ENCODE measurements around the gene PDGFRB. TPM values are rescaled to one million over a fixed set of nuclear protein-coding genes. Genes with fewer than 3 reads are reported as not detected.

The PDGFRB gene
- total RNA-seq, 1 donor from 2014 or later, result 341 TPM

GRCh38 chr5:150186137-150186536 is 30.5 kb upstream of the PDGFRB start:
- Histone ChIP-seq H3K4me3 (no peak overlapping the region), H3K27me3 (no peaks in the 10 kb centered on the region), H3K4me1 (peaks cover 2 to 12% of the 10 kb centered on the region in 2 donors), H3K27ac (no peak overlapping the region), H3K9me3 (no peaks in the 10 kb centered on the region), H3K36me3 (no peaks in the 10 kb centered on the region)
- intact Hi-C loops (cut with DNase I), result no loop called here
- TF ChIP-seq, protein P1, sequence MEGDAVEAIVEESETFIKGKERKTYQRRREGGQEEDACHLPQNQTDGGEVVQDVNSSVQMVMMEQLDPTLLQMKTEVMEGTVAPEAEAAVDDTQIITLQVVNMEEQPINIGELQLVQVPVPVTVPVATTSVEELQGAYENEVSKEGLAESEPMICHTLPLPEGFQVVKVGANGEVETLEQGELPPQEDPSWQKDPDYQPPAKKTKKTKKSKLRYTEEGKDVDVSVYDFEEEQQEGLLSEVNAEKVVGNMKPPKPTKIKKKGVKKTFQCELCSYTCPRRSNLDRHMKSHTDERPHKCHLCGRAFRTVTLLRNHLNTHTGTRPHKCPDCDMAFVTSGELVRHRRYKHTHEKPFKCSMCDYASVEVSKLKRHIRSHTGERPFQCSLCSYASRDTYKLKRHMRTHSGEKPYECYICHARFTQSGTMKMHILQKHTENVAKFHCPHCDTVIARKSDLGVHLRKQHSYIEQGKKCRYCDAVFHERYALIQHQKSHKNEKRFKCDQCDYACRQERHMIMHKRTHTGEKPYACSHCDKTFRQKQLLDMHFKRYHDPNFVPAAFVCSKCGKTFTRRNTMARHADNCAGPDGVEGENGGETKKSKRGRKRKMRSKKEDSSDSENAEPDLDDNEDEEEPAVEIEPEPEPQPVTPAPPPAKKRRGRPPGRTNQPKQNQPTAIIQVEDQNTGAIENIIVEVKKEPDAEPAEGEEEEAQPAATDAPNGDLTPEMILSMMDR (IDR thresholded peaks at IDR 0.05), result no peak
- DNase-seq (ENCODE audit: low spot score in 2 of 2), result no peak

DNA sequence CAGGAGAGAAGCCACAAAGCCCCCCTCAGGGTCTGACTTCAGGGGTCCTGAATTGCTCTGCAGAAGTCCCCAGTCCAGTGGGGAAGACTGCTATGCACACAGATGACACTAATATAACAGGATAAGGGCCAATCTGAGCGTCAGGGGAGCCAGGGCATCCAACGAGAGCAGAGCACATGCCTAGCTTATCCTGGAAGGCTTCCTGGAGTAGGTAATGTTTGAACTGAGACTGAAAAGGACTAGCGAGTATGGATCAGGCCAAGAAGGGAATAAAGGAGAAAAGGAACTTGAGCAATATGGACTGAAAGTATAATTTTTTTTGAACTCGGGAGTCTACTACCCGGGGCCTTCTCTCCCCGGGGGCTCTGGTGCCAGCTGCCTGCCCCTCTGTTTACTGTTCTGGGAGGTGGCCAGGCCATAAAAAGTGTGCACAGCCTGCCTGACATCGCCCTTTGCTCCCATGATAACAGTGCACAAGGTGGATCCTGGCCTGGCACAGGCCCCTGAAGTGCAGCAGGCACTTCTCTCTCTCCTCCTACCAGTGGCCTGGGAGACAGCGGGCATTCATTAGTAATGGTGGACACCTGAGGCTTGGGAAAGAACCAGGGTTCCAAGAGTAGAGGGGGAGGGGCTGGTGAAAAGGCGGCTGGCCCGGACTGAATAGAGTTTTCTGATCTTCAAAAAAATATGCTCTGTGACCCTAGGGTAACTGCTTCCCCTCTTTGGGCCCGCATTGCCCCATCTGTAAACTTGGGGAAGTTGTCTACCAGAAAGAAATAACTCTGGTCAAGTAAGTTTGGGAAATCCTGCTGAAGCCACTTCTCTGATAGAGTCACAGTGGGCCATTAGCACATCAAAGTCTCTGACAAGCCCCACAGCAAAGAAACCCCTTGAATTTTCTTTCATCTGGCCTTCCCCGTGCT is 29.6 kb upstream of the PDGFRB start:
- no peaks in the 10 kb centered on the region for H3K27me3 ChIP-seq
- TF ChIP-seq, protein P1 (IDR thresholded peaks at IDR 0.05), result no peak
- H3K9me3 ChIP-seq, result no peaks in the 10 kb centered on the region
- peaks cover 5 to 20% of the 10 kb centered on the region in 2 donors for H3K4me1 ChIP-seq
- intact Hi-C loops (cut with DNase I), result no loop called here
- no peaks in the 10 kb centered on the region for H3K36me3 ChIP-seq
- H3K27ac ChIP-seq, result no peak overlapping the region
- no peak for DNase-seq (ENCODE audit: low spot score in 2 of 2)
- H3K4me3 ChIP-seq, result no peak overlapping the region

DNA sequence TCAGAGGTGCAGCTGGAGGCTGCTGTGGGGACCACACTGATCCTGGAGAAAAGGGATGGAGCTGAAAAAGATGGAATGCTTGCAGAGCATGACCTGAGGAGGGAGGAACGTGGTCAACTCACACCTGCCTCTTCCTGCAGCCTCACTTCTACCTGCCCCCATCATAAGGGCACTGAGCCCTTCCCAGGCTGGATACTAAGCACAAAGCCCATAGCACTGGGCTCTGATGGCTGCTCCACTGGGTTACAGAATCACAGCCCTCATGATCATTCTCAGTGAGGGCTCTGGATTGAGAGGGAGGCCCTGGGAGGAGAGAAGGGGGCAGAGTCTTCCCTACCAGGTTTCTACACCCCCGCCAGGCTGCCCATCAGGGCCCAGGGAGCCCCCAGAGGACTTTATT is 28.4 kb upstream of the PDGFRB start:
- Histone ChIP-seq H3K27me3 (no peaks in the 10 kb centered on the region), H3K4me1 (peaks cover 12 to 26% of the 10 kb centered on the region in 2 donors), H3K4me3 (no peak overlapping the region), H3K9me3 (no peaks in the 10 kb centered on the region), H3K36me3 (no peaks in the 10 kb centered on the region), H3K27ac (no peak overlapping the region)
- intact Hi-C loops (cut with DNase I), result no loop called here
- no peak for DNase-seq (ENCODE audit: low spot score in 2 of 2)
- TF ChIP-seq, protein P1 (IDR thresholded peaks at IDR 0.05), result no peak

DNA sequence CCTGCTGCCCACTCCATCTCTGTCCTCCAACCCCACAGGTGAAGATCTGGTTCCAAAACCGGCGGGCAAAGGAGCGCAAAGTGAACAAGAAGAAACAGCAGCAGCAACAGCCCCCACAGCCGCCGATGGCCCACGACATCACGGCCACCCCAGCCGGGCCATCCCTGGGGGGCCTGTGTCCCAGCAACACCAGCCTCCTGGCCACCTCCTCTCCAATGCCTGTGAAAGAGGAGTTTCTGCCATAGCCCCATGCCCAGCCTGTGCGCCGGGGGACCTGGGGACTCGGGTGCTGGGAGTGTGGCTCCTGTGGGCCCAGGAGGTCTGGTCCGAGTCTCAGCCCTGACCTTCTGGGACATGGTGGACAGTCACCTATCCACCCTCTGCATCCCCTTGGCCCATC is 27.8 kb upstream of the PDGFRB start:
- H3K9me3 ChIP-seq, result no peaks in the 10 kb centered on the region
- H3K36me3 ChIP-seq, result no peaks in the 10 kb centered on the region
- DNase-seq (ENCODE audit: low spot score in 2 of 2), result no peak
- H3K4me3 ChIP-seq, result no peak overlapping the region
- H3K27me3 ChIP-seq, result no peaks in the 10 kb centered on the region
- intact Hi-C loops (cut with DNase I), result no loop called here
- TF ChIP-seq, protein P1 (IDR thresholded peaks at IDR 0.05), result no peak
- no peak overlapping the region for H3K27ac ChIP-seq
- peaks cover 12 to 26% of the 10 kb centered on the region in 2 donors for H3K4me1 ChIP-seq

DNA sequence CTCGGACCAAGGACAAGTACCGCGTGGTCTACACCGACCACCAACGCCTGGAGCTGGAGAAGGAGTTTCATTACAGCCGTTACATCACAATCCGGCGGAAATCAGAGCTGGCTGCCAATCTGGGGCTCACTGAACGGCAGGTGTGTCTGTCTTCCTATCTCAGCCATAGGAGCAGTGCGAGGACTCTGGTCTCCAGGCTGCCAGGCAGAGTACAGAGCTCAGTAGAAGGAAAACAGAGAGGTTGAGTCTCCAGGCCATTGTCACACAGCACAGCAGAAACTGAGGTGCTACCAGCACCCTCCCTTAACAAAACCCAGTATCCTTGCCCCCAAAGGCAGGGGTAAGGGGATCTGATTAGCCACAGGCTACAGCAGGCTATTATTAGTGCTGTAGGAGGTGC is 27.1 kb upstream of the PDGFRB start:
- H3K9me3 ChIP-seq, result no peaks in the 10 kb centered on the region
- H3K27me3 ChIP-seq, result no peaks in the 10 kb centered on the region
- H3K36me3 ChIP-seq, result no peaks in the 10 kb centered on the region
- no peak for DNase-seq (ENCODE audit: low spot score in 2 of 2)
- TF ChIP-seq, protein P1 (IDR thresholded peaks at IDR 0.05), result no peak
- peak overlapping the region; percentile 95 to 96 for H3K27ac ChIP-seq
- H3K4me3 ChIP-seq, result no peak overlapping the region
- H3K4me1 ChIP-seq, result peaks cover 12 to 26% of the 10 kb centered on the region in 2 donors
- intact Hi-C loops (cut with DNase I), result no loop called here

Data from ascending aorta (tissue), 2 donors.